ENCODE results near the gene PHF21A. TPM values are rescaled to one million over a fixed set of nuclear protein-coding genes. Genes with fewer than 3 reads are reported as not detected.
A peak's percentile ranks its signal among the peaks of the same experiment; 100 is the strongest.

PHF21A gene
- total RNA-seq, 2 experiments from 2014 or later, result 36.2 to 40.4 TPM

DNA sequence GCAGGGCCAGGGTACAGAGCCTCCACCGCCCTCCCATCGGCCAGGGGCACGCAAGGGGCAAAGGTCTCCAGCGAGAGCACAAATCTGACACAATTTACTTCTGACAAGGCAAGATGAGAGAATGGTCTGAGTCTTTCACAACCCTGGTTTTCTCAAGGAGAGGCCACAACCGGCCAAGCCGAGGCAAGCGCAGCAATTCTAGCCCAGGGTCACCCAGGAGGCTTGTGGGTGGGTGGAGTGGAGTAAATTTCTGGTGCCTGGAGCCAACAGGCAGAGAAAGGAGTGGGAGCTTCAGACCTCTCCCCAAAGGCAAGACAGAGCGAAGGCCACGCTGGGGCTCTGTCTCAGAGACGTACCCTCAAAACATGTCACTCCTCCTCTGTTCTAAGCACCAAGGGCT is 189.5 kb downstream of the PHF21A start:
- H3K27ac Mint-ChIP-seq, result no peak overlapping the region
- TF ChIP-seq CTCF (IDR thresholded peaks at IDR 0.05), result no peak
- POLR2A ChIA-PET, result no interaction called here

DNA sequence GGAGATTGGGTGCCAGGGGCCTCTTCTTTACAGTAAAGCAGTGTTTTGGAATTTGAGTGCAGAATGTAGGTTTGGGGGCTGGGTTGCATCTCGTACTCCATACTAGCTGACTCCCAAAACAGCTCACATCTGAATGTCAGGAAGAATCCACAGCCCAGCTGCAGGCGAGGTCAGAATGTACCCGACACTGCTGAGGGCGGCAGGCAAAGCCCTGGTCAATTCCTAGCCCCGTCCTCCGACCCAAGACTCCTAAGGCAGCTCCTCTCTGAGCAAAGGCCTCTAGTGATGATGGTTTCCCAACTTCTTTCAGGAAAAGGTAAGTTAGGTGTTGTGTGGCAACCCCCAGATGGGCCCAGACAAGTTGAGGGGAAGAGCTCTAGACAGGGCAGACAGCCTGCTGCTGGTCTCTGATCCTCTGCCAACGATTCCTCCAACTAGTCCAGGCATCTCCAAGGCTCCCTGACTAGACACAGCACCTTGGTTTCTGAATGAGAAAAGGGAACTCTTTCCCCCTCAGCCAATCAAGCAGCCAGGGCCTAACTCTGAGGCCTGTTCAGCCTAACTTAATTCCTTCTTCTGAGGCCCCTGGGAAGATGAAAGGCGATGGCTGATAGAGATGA is 190.2 kb downstream of the PHF21A start:
- ATAC-seq, result no peak
- POLR2A ChIA-PET, result no interaction called here
- no peak for DNase-seq
- CTCF ChIA-PET, result interaction anchor here (0.6 to 1.2 kb wide), 3 partner anchors 12 to 77 kb away, joined by 3 read pairs; no protein-coding TSS in a partner anchor
- no peak for TF ChIP-seq CTCF (IDR thresholded peaks at IDR 0.05)
- H3K4me3 Mint-ChIP-seq, result no peak overlapping the region
- H3K27me3 Mint-ChIP-seq, result no peaks in the 10 kb centered on the region
- H3K36me3 Mint-ChIP-seq (ENCODE audit: low read depth), result peaks cover 2% of the 10 kb centered on the region
- peaks cover 26% of the 10 kb centered on the region for H3K4me1 Mint-ChIP-seq (ENCODE audit: low read depth)
- peak overlapping the region; percentile 38 for H3K27ac Mint-ChIP-seq
- no peaks in the 10 kb centered on the region for H3K9me3 Mint-ChIP-seq
- intact Hi-C loops (cut with micrococcal nuclease), result no loop called here

More for the DNA sequence above, 189.5 kb downstream of the PHF21A start:
- Mint-ChIP-seq H3K4me3 (no peak overlapping the region), H3K4me1 (ENCODE audit: low read depth) (peaks cover 26% of the 10 kb centered on the region), H3K36me3 (ENCODE audit: low read depth) (peaks cover 2% of the 10 kb centered on the region), H3K9me3 (no peaks in the 10 kb centered on the region), H3K27me3 (no peaks in the 10 kb centered on the region)
- intact Hi-C loops (cut with micrococcal nuclease), result no loop called here
- DNase-seq (no peak), ATAC-seq (no peak)
- CTCF ChIA-PET, result interaction anchor here (0.6 kb wide), 1 partner anchor 77 kb away, joined by 3 read pairs; no protein-coding TSS in a partner anchor

GRCh38 chr11:45930031-45930794 is 191.0 kb downstream of the PHF21A start:
- Mint-ChIP-seq H3K4me3 (no peak overlapping the region), H3K36me3 (ENCODE audit: low read depth) (peaks cover 2% of the 10 kb centered on the region), H3K4me1 (ENCODE audit: low read depth) (peaks cover 26% of the 10 kb centered on the region), H3K27ac (peak overlapping the region; percentile 51), H3K9me3 (no peaks in the 10 kb centered on the region), H3K27me3 (no peaks in the 10 kb centered on the region)
- DNase-seq (peak; percentile 52), ATAC-seq (peak; percentile 74)
- POLR2A ChIA-PET, result no interaction called here
- TF ChIP-seq CTCF (IDR thresholded peaks at IDR 0.05), result no peak
- intact Hi-C loops (cut with micrococcal nuclease), result no loop called here
- CTCF ChIA-PET, result interaction anchor here (1.1 to 1.2 kb wide), 2 partner anchors 12 to 58 kb away, joined by 3 read pairs; no protein-coding TSS in a partner anchor

DNA sequence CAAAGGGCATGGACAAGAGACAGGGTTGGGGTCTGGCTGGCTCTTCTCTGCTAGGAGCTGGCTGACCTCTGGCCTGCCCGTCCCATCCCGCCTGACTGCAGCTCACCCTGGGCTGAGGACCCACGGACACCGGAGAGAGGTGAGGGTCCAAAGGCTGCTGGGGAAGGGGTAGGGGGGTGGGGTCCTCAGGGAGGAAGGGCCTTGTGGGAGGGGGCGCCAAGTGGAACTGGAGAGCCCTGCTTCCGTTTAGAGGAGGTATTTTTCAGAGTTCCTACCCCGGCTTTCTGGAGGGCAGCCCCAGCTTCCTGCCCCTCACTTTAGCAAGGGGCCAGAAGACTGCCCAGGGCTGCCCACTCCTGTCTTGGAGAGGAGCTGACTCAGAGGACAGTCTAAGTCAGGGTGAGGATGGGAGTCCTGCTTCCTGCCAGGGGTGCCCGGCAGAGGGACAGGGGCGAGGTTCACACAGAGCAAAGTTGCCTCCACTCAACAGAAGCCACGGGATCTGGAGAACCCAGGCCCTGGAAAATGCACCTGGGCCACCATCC is 191.7 kb downstream of the PHF21A start:
- ChIA-PET POLR2A (interaction anchor here (0.6 kb wide), 1 partner anchor 324 kb away, joined by 3 read pairs; no protein-coding TSS in a partner anchor), CTCF (interaction anchor here (1.1 to 1.2 kb wide), 2 partner anchors 11 to 58 kb away, joined by 3 read pairs; no protein-coding TSS in a partner anchor)
- Mint-ChIP-seq H3K27ac (peak overlapping the region; percentile 51), H3K4me3 (no peak overlapping the region), H3K27me3 (no peaks in the 10 kb centered on the region), H3K4me1 (ENCODE audit: low read depth) (peaks cover 26% of the 10 kb centered on the region), H3K36me3 (ENCODE audit: low read depth) (peaks cover 2% of the 10 kb centered on the region), H3K9me3 (no peaks in the 10 kb centered on the region)
- peak; percentile 26 for ATAC-seq
- TF ChIP-seq CTCF (IDR thresholded peaks at IDR 0.05), result no peak
- intact Hi-C loops (cut with micrococcal nuclease), result no loop called here
- no peak for DNase-seq

All from activated CD8-positive, alpha-beta T cell treated with anti-CD3 and anti-CD28 coated beads for 36 hours (primary cell).